Left forelimb (tissue), 1 donor: ENCODE measurements around the gene SLC17A3.

Source experiments
- DNase-seq: peaks from one replicate; pipeline ENCODE4 v3.0.0-alpha.2; 2018; ENCODE audit warnings: low spot score

SLC17A3 gene, protein sequence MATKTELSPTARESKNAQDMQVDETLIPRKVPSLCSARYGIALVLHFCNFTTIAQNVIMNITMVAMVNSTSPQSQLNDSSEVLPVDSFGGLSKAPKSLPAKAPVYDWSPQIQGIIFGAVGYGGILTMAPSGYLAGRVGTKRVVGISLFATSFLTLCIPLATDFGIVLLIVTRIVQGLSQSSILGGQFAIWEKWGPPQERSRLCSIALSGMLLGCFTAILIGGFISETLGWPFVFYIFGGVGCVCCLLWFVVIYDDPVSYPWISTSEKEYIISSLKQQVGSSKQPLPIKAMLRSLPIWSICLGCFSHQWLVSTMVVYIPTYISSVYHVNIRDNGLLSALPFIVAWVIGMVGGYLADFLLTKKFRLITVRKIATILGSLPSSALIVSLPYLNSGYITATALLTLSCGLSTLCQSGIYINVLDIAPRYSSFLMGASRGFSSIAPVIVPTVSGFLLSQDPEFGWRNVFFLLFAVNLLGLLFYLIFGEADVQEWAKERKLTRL

DNA sequence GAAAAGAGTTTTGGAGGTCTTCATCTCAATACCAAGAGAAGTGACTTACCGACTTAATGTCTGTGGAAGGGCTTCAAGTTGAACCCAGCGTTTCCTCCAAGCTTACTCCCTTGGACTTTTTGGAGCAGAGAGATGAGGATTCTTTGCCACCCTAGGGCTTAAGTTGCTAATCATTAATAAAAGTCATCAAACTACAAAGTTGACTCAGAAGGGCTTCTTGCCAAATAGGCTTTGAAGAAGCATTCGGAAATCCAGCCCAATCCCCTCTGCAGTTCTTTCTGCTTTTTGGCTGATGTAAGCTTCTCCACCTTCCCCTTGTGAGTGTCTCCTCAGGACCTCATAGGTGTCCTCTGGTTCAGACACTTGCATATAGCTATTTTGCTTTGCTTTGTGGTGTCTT is at the start of gene SLC17A3:
TSS of gene SLC17A3 (minus strand) at position 126 of the 400 bp plus-strand sequence. CDS start 5,856 bp downstream, outside the sequence.
- no peak for DNase-seq

DNA sequence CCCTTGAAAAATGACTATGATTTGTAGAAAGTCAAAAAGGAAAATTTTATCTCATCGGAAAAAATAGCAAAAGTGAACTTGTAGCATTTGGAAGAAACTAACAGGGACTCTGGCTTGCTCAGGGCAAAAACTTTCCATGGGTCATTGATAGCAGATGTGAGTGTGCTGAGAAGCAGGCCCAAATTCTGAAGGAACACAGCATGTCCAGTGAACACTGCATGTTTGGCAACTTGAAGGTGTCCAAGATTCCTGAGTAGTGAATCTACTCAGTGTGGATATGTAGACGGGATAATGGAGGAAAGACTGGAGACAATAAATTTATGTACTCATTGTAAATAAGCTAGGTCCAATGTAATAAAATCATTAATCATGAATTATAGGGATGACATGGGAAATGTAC is 48.3 kb upstream of the SLC17A3 start:
- DNase-seq, result no peak

DNA sequence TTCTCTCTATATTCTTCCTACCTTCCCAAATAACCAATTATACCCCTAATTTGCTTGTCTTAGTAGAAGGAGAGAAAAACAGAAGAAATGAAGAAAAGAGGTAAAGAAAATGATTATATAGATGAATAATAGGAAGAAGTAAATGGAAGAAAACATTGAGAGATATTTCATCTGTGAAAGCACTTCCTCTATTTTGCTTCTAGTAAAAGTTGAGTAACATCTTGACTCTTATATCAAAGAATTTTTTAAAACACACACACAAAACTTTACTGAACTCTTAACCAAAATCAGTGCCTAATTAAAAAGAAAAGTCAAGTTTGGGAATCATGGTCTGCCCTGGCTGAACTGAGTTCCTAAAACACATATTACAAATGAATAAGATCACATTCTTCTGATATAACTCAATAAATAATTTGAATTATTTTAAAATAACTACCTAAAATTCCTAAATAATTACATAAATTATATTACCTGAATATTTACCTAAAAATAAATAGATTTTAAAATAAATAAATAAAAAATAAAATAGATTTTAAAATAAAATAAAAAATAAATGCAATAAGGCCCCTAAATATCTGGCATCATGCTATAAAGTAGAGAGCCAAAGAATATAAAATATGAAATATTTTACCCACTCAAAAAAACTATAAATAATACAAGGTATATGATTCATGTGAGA is 47.6 kb upstream of the SLC17A3 start:
- DNase-seq, result no peak

DNA sequence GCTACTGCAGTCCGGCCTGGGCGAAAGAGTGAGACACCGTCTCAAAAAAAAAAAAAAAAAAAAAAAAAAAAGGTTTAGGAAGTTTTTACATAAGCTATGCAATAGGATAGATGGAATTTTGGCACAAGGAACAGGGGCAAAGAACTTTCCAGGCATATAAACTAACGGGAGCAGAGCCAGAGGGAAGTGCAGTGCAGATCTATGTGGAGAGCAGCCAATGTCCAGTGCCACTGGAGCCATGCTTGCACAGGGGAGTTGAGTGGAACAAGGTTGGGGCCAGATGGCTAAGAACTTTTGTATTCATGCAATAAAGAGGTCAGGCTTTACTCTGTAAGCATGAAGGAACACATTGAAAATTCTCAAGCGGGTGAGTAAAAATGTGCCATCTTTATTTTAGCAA is 45.6 kb upstream of the SLC17A3 start:
- DNase-seq, result no peak

- DNase-seq, result no peak
Observed at GRCh38 chr6:25918083-25918683, 44.1 kb upstream of the SLC17A3 start.

DNA sequence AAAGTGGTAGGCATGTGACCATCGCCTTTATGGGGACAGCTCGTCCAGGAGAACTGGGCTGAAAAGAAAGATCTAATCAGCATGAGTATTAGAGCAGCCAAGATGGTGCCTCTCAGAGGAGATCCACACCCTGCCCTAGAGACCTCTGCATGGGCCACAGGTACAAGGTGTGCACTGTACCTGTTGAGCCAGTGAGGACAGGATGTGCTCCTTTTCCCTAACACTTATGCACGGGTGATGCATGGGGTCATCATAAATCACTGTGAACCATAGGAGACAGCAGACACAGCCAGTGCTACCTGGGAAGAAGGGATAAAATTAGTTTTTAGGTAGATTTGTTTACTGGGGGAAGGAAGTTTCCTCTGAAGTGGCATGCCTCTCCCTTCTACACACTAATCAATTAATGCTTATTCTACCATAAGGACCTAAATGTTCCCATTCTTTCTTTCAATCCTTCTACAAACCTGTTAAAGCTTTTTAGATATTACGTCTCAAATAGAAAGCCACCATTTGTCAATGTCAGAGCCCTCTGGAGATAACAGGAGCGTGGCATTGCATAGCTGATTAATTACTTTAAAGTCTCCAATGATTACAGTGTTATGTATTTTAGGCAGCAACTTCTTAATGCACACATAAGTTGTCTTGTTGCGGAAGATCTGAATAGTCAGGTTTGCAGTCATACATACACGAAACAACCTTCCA is 42.9 kb upstream of the SLC17A3 start:
- no peak for DNase-seq

- no peak for DNase-seq
Observed at GRCh38 chr6:25916330-25916729, 42.3 kb upstream of the SLC17A3 start.

GRCh38 chr6:25913741-25914140 is 39.7 kb upstream of the SLC17A3 start:
- DNase-seq, result no peak

- no peak for DNase-seq
Observed at GRCh38 chr6:25911351-25911750, 37.3 kb upstream of the SLC17A3 start.

- no peak for DNase-seq
Observed at GRCh38 chr6:25907475-25908014, 33.5 kb upstream of the SLC17A3 start.

DNA sequence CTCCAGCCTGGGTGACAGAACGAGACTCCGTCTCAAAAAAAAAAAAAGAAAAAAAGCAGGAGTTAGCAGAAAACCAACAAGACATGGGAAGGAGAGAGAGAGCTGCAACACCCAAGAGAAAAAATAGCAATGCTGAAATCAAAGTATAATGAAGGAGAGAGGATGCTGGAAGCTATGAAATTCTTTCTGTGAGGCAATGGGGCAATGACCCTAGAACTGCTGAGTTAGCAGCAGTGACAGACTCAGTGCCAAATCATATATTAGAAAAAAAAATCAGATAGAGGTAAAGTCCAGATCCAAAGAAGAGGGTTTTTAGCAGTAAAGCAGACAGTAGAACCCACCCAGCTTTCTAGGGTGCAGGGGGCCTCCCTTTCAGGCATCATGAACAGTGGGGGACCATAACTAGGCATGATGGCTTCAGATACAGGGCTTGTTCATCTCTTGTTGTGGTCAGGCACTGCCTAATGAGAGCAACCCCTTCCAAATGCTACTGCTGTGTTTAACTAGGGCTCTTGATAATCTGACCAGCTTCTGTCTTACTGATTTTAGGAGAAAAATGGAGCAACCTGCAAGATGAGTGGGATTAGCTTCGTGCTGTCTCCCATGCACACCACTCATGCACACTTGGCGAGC is 29.5 kb upstream of the SLC17A3 start:
- DNase-seq, result no peak

DNA sequence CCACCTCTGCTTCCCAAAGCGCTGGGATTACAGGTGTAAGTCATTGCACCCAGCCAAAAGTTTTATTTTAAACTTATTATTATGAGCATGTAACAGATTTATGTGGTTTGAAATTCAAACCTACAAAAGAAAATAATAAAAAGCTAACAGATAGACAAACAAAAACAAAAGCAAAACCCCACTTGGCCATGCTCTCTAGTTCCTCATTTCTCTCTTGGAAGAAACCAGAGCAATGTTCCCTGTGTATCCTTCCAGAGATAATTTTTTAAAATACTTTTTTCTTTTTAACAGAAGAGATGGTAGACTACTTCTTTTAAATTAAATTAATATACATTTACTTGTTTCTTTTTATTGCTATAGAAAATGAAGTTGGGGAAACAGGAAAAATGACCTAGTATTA is 28.0 kb upstream of the SLC17A3 start:
- DNase-seq, result no peak

- DNase-seq, result no peak
Observed at GRCh38 chr6:25900843-25901242, 26.8 kb upstream of the SLC17A3 start.

GRCh38 chr6:25899580-25900408 is 25.8 kb upstream of the SLC17A3 start:
- no peak for DNase-seq

- no peak for DNase-seq
Observed at GRCh38 chr6:25899123-25899522, 25.1 kb upstream of the SLC17A3 start.

DNA sequence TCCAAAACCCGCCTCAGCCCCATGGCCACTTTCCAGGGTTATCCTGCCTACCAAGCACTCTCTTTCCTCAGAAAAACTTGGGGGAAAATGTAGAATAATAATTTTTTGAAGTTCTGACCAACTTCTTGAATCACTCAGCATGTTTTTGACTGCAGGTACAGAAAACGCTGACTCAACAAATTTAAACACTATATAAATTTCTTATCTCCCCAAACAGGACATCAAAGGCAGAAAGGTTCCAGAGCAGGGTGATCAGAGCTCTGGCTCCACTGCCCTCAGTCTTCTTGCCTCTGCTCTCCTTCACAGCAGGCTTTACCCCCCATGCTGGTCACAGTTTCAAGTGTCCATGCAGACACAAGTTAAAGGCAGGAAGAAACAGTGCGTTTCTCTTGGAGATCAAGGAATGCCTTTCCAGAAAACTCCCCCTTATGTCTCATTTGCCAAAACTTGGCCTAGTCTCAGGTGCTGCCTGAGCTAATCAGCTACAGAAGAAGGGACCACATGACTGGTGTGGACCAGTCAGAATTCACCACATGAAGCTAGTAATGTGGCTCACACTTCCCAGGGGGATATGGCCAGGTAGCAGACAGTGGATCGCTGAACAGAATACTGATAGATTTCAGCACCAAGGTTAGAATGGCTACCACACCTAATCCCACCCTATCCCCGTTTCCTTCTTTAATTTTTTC is 24.4 kb upstream of the SLC17A3 start:
- no peak for DNase-seq

- no peak for DNase-seq
Observed at GRCh38 chr6:25896252-25896651, 22.2 kb upstream of the SLC17A3 start.

DNA sequence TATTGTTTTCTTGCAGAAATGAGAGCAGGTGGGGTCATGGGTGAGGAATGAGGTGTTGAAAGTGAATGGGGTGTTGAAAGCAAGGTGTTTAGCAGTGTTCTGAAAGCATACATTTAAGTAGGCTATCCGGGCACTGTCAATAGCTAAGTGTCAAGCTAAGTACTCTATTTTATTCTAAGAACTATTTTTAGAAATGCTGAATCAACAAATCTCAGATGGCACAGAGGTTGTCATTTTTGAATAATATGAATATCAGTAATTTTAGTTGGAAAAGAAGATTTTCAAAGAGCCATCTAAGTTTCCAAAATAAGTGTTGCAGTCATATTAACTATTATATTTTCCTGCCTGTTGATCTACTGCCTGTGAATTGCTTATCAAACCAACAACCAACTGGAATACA is 21.7 kb upstream of the SLC17A3 start:
- DNase-seq, result no peak

- DNase-seq, result no peak
Observed at GRCh38 chr6:25893778-25894177, 19.7 kb upstream of the SLC17A3 start.

DNA sequence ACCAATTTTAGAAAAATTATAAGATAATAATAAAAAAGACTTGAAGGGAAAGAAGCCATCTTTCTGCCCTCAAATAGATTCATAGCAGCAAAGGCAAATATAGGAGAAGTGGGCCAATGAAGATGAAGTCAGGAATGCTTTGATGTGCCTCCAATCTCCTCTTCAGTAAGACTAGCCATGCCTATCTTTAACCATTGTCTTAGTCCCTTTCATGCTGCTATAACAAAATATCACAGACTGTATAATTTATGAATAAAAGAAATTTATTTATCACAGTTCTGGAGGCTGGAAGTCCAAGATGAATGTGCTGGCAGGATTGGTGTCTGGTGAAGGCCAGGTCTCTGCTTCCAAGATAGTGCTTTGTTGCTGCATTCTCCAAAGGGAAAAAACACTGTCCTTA is 18.8 kb upstream of the SLC17A3 start:
- no peak for DNase-seq
